ENCODE data around the gene STAMBP. TPM values are rescaled to one million over a fixed set of nuclear protein-coding genes. Genes with fewer than 3 reads are reported as not detected.

Gene STAMBP
- total RNA-seq, 4 donors from 2014 or later, result 29.0 to 45.0 (median 33.5) TPM

DNA sequence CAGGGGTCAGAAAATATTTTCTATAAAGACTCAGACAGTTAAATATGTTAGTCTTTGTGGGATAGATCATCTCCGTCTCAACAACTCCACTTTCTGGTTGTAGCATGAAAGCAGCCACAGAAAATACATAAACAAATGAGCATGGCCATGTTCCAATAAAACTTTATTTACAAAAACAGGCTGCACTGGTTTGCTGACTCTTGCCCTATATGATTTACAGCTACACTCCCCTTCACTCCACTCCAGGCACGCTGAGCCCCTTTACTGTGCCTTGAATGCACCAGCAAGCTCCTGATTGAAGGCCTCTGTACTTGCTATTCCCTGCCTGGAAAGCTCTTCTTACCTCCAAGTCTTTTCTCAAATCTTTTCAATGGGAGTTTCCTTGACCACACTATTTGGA, 5.8 kb upstream of the STAMBP start:
- peaks cover 10% of the 10 kb centered on the region for H3K27me3 ChIP-seq
- no peaks in the 10 kb centered on the region for H3K36me3 ChIP-seq
- 72% methylated on average over 2 of the region's 2 CpGs for WGBS
- H3K4me1 ChIP-seq, result peaks cover 2% of the 10 kb centered on the region
- H3K27ac ChIP-seq, result no peak overlapping the region
- no peak for DNase-seq (ENCODE audit: low spot score in 2 of 2)
- H3K9me3 ChIP-seq, result no peaks in the 10 kb centered on the region
- TF ChIP-seq EP300 (IDR thresholded peaks at IDR 0.05) (no peak), CTCF (IDR thresholded peaks at IDR 0.05) (no peak), POLR2AphosphoS5 (IDR thresholded peaks at IDR 0.05) (no peak), POLR2A (IDR thresholded peaks at IDR 0.05) (no peak)
- H3K4me3 ChIP-seq, result no peak overlapping the region

DNA sequence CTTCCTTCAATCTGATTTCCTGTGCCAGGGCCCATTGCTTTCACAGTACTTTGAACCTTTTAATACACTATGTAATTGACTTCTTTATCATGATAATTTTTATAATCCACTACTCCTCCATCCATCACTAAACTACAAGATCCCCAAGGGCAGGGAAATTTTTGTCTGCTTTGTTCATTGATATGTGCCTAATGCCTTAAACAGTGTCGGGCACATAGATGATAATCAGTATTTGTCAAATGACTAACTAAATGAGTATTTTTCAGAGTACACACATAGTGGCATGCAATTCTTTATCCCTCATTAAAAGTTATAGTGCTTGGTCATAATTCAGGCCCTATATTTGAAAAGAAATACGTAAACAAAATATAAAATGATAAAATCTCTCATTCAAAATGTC, 5.3 kb upstream of the STAMBP start:
- peaks cover 6% of the 10 kb centered on the region for H3K4me1 ChIP-seq
- 49% methylated on average over 2 of the region's 2 CpGs for WGBS
- no peak overlapping the region for H3K4me3 ChIP-seq
- no peaks in the 10 kb centered on the region for H3K9me3 ChIP-seq
- TF ChIP-seq CTCF (IDR thresholded peaks at IDR 0.05) (no peak), POLR2A (IDR thresholded peaks at IDR 0.05) (no peak), POLR2AphosphoS5 (IDR thresholded peaks at IDR 0.05) (no peak), EP300 (IDR thresholded peaks at IDR 0.05) (no peak)
- peaks cover 6% of the 10 kb centered on the region for H3K27me3 ChIP-seq
- no peak for DNase-seq (ENCODE audit: low spot score in 2 of 2)
- no peak overlapping the region for H3K27ac ChIP-seq
- H3K36me3 ChIP-seq, result no peaks in the 10 kb centered on the region

GRCh38 chr2:73823916-73824523, 4.7 kb upstream of the STAMBP start:
- no peaks in the 10 kb centered on the region for H3K36me3 ChIP-seq
- TF ChIP-seq CTCF (IDR thresholded peaks at IDR 0.05) (peak; percentile 70 to 82), POLR2A (IDR thresholded peaks at IDR 0.05) (no peak)
- DNase-seq (ENCODE audit: low spot score in 2 of 2), result no peak
- WGBS, result 2% methylated on average over 3 of the region's 3 CpGs
- H3K4me1 ChIP-seq, result peaks cover 7% of the 10 kb centered on the region
- no peaks in the 10 kb centered on the region for H3K9me3 ChIP-seq
- no peak overlapping the region for H3K27ac ChIP-seq
- peaks cover 5% of the 10 kb centered on the region for H3K27me3 ChIP-seq
- no peak overlapping the region for H3K4me3 ChIP-seq

GRCh38 chr2:73825408-73825807, 3.4 kb upstream of the STAMBP start:
- Histone ChIP-seq H3K36me3 (no peaks in the 10 kb centered on the region), H3K9me3 (no peaks in the 10 kb centered on the region), H3K27me3 (no peaks in the 10 kb centered on the region), H3K4me1 (peaks cover 19% of the 10 kb centered on the region), H3K4me3 (no peak overlapping the region), H3K27ac (no peak overlapping the region)
- TF ChIP-seq POLR2A (IDR thresholded peaks at IDR 0.05) (no peak), CTCF (IDR thresholded peaks at IDR 0.05) (no peak), EP300 (IDR thresholded peaks at IDR 0.05) (no peak), POLR2AphosphoS5 (IDR thresholded peaks at IDR 0.05) (no peak)
- 87% methylated on average over 4 of the region's 4 CpGs for WGBS
- DNase-seq (ENCODE audit: low spot score in 2 of 2), result no peak

GRCh38 chr2:73827018-73827417, 1.7 kb upstream of the STAMBP start:
- Histone ChIP-seq H3K36me3 (peaks cover under 1% of the 10 kb centered on the region), H3K4me1 (peaks cover 31% of the 10 kb centered on the region), H3K9me3 (no peaks in the 10 kb centered on the region), H3K4me3 (no peak overlapping the region), H3K27ac (no peak overlapping the region), H3K27me3 (no peaks in the 10 kb centered on the region)
- 31% methylated on average over 2 of the region's 2 CpGs for WGBS
- peak in 1 of 2 donors; percentile 10 for TF ChIP-seq CTCF (IDR thresholded peaks at IDR 0.05)
- TF ChIP-seq POLR2AphosphoS5 (IDR thresholded peaks at IDR 0.05), result no peak
- DNase-seq (ENCODE audit: low spot score in 2 of 2), result no peak

All from suprapubic skin (tissue), 4 donors.